CD4-positive, alpha-beta T cell (primary cell): ENCODE data around the gene TEX48. TPM values are rescaled to one million over a fixed set of nuclear protein-coding genes. Genes with fewer than 3 reads are reported as not detected.
A peak's percentile ranks its signal among the peaks of the same experiment; 100 is the strongest.

Source experiments
- ATAC-seq: fragments of 200-7000 bp; cut with Tn5 transposase; one replicate; pipeline ENCODE4 v1.10.0; 2022; ENCODE audit warnings: mild to moderate bottlenecking; ENCODE audit not compliant: poor library complexity
- CTCF ChIA-PET: fragments of 350-600 bp; sonication (Branson Sonifier 250); formaldehyde crosslinking; loops from one replicate; lab custom pipeline; 2021; ENCODE audit warnings: antibody characterized with exemption, inconsistent platforms; lab: Charles Lee
- POLR2A ChIA-PET: fragments of 350-600 bp; sonication (Branson Sonifier 250); formaldehyde crosslinking; loops from one replicate; lab custom pipeline; 2021; ENCODE audit warnings: antibody characterized with exemption, inconsistent platforms; lab: Charles Lee
- DNase-seq, 14 experiments: peaks; one replicate each; pipeline ENCODE4 v3.0.0-alpha.2; 2013 to 2020; ENCODE audit warnings: mixed read lengths in 2 of 14
- H3K27ac ChIP-seq, 2 donors: one replicate each; pipeline versions ENCODE4 v1.5.1 to v1.7.0; 2013; ENCODE audit warnings: low read length in 2 of 2, low read depth in 1 of 2, mild to moderate bottlenecking in 1 of 2
- H3K27me3 ChIP-seq, 2 experiments: 1 replicate in 1 of 2; 2 replicates in 1 of 2; pipeline versions ENCODE4 v1.6.1 to v1.7.0; 2013; ENCODE audit warnings: low read length in 2 of 2, control low read depth in 1 of 2, mild to moderate bottlenecking in 1 of 2, moderate library complexity in 1 of 2; ENCODE audit not compliant: insufficient read depth in 2 of 2, control insufficient read depth in 1 of 2
- H3K36me3 ChIP-seq: one replicate; pipeline ENCODE4 v1.6.1; 2013; ENCODE audit warnings: low read length, control low read depth; ENCODE audit not compliant: insufficient read depth
- H3K4me1 ChIP-seq: one replicate; pipeline ENCODE4 v1.6.1; 2013; ENCODE audit warnings: low read length, control low read depth; ENCODE audit not compliant: insufficient read depth
- H3K4me3 ChIP-seq: one replicate; pipeline ENCODE4 v1.5.1; 2013; ENCODE audit warnings: mild to moderate bottlenecking, low read length, moderate library complexity
- H3K9me3 ChIP-seq, 2 experiments: 1 replicate in 1 of 2; 2 replicates in 1 of 2; pipeline versions ENCODE4 v1.6.1 to v1.7.0; 2013; ENCODE audit warnings: low read length in 2 of 2, mild to moderate bottlenecking in 2 of 2, control low read depth in 1 of 2, moderate library complexity in 1 of 2; ENCODE audit not compliant: control insufficient read depth in 1 of 2, insufficient read depth in 1 of 2
- H3K27ac Mint-ChIP-seq: one replicate; pipeline ENCODE4 v1.8.0; 2020; ENCODE audit warnings: mixed read lengths
- H3K27me3 Mint-ChIP-seq: one replicate; pipeline ENCODE4 v1.8.0; 2021; ENCODE audit warnings: mixed read lengths
- H3K36me3 Mint-ChIP-seq: one replicate; pipeline ENCODE4 v1.8.0; 2021; ENCODE audit warnings: low read depth, mixed read lengths
- H3K4me1 Mint-ChIP-seq: one replicate; pipeline ENCODE4 v1.8.0; 2021; ENCODE audit warnings: low read depth, mixed read lengths
- H3K4me3 Mint-ChIP-seq: one replicate; pipeline ENCODE4 v1.8.0; 2020; ENCODE audit warnings: mild to moderate bottlenecking, mixed read lengths
- H3K9me3 Mint-ChIP-seq: one replicate; pipeline ENCODE4 v1.8.0; 2020; ENCODE audit warnings: mixed read lengths
- CTCF ChIP-seq: fragments of 200-600 bp; IDR thresholded peaks from one replicate; pipeline ENCODE4 v1.8.0; 2022; ENCODE audit warnings: antibody characterized with exemption, mild to moderate bottlenecking
- intact Hi-C, 2 experiments: fragments of 100-400 bp; cut with DNase I in 1 of 2; cut with micrococcal nuclease in 1 of 2; formaldehyde crosslinking; loops; one replicate each; pipeline versions ENCODE4 v1.15.1 to v1.9.0; 2023 to 2025; cut with DNase I, micrococcal nuclease
- polyA plus RNA-seq, 2 donors: library from polyadenylated mRNA; unstranded; fragments of 120-200 nt; gene quantifications; one replicate each; pipeline ENCODE4 v1.2.1, GENCODE V29; 2013
- total RNA-seq, 174 experiments: library from RNA in 2 of 174; stranded (reverse) in 2 of 174; gene quantifications; one replicate each; pipeline ENCODE4 v1.2.3 and lab custom pipeline; 2021 to 2026

TEX48 gene
- total RNA-seq, result not detected
- not detected for polyA plus RNA-seq (2013, experiment 1 of 2)
- polyA plus RNA-seq (2013, experiment 2 of 2), result not detected
- 0 to 1.0 (median 0.04) reads per million in 172 experiments for total RNA-seq (lab: John Stamatoyannopoulos, UW)

- Histone ChIP-seq H3K4me1 (peaks cover 11% of the 10 kb centered on the region), H3K27me3 (peaks cover 0 to 14% of the 10 kb centered on the region in 2 experiments), H3K36me3 (no peaks in the 10 kb centered on the region), H3K27ac (no peak within 1 kb of the TSS), H3K4me3 (no peak within 1 kb of the TSS), H3K9me3 (no peaks in the 10 kb centered on the region)
- intact Hi-C loops, result loop anchor here (1.0 to 10.0 kb wide), 9 partner anchors 41 to 1981 kb away; no protein-coding TSS in a partner anchor
- no peak within 1 kb of the TSS for H3K4me3 Mint-ChIP-seq
- CTCF ChIA-PET, result interaction anchor here (0.7 to 2.6 kb wide), 18 partner anchors 9 to 333 kb away, joined by 3 to 18 read pairs (median 4); no protein-coding TSS in a partner anchor
- POLR2A ChIA-PET, result no interaction called here
- H3K4me1 Mint-ChIP-seq, result peaks cover 11% of the 10 kb centered on the region
- peaks cover 15% of the 10 kb centered on the region for H3K27me3 Mint-ChIP-seq
- H3K27ac Mint-ChIP-seq, result no peak within 1 kb of the TSS
- TF ChIP-seq CTCF, result peak; percentile 74
- H3K36me3 Mint-ChIP-seq, result no peaks in the 10 kb centered on the region
- H3K9me3 Mint-ChIP-seq, result no peaks in the 10 kb centered on the region
- DNase-seq, result peak; percentile 55 to 91 (median 70)
- peak; percentile 83 for ATAC-seq
Observed at GRCh38 chr9:114681594-114682332, at the start of gene TEX48. TEX48 (minus strand) TSS chr9:114682192; CDS start chr9:114671723, 10,469 bp downstream.

- Mint-ChIP-seq H3K4me3 (no peak overlapping the region), H3K27me3 (no peaks in the 10 kb centered on the region), H3K4me1 (peaks cover 14% of the 10 kb centered on the region), H3K9me3 (no peaks in the 10 kb centered on the region), H3K27ac (no peak overlapping the region), H3K36me3 (no peaks in the 10 kb centered on the region)
- no peak for TF ChIP-seq CTCF
- H3K4me1 ChIP-seq, result peaks cover 17% of the 10 kb centered on the region
- no peaks in the 10 kb centered on the region for H3K9me3 ChIP-seq
- ATAC-seq (no peak), DNase-seq (no peak)
- H3K4me3 ChIP-seq, result no peak overlapping the region
- CTCF ChIA-PET, result no interaction called here
- POLR2A ChIA-PET, result no interaction called here
- no peak overlapping the region for H3K27ac ChIP-seq
- no peaks in the 10 kb centered on the region for H3K36me3 ChIP-seq
- intact Hi-C loops, result loop anchor here in 1 of 2 experiments (5.0 kb wide), 1 partner anchor 324 kb away; no protein-coding TSS in a partner anchor
- H3K27me3 ChIP-seq, result no peaks in the 10 kb centered on the region
Observed at GRCh38 chr9:114731701-114732100, 49.7 kb upstream of the TEX48 start.

- Histone ChIP-seq H3K27me3 (no peaks in the 10 kb centered on the region), H3K4me1 (peaks cover under 1% of the 10 kb centered on the region), H3K4me3 (no peak overlapping the region), H3K36me3 (no peaks in the 10 kb centered on the region), H3K9me3 (no peaks in the 10 kb centered on the region), H3K27ac (no peak overlapping the region)
- Mint-ChIP-seq H3K9me3 (no peaks in the 10 kb centered on the region), H3K27ac (no peak overlapping the region), H3K4me3 (no peak overlapping the region), H3K4me1 (no peaks in the 10 kb centered on the region), H3K27me3 (no peaks in the 10 kb centered on the region), H3K36me3 (no peaks in the 10 kb centered on the region)
- intact Hi-C loops, result loop anchor here in 1 of 2 experiments (2.0 to 5.0 kb wide), 2 partner anchors 39 to 322 kb away; no protein-coding TSS in a partner anchor
- POLR2A ChIA-PET, result no interaction called here
- no peak for ATAC-seq
- CTCF ChIA-PET, result no interaction called here
- TF ChIP-seq CTCF, result no peak
- no peak for DNase-seq
Observed at GRCh38 chr9:114729706-114730105, 47.7 kb upstream of the TEX48 start.
